ENCODE measurements around the gene DNTT. TPM values are rescaled to one million over a fixed set of nuclear protein-coding genes. Genes with fewer than 3 reads are reported as not detected.

DNTT gene
- total RNA-seq, 1 donor from 2014 or later, result not detected

DNA sequence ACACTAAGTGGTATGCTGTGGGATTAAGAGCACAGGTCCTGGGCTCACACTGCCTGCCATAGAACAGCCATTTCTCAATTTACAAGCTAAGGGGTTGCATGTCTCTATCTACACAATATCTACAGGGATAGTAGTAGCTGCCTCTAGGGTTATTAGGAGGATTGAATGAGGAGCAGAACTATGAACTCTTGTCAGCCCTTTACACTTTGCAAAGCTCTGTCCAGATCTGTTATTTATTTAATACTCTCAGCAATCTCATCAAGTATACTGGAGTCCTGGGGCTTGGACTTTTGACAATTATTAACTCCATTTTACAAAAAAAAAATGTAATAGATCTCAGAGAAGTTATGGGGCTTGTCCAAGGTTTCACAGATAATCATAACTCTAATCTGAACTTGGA lies 47.8 kb downstream of the DNTT start:
- no peak for DNase-seq
- Histone ChIP-seq H3K27ac (replicated peaks) (no peak overlapping the region), H3K4me1 (no peaks in the 10 kb centered on the region), H3K9me3 (replicated peaks) (peaks cover 3% of the 10 kb centered on the region), H3K27me3 (ENCODE audit: low read depth) (peaks cover 18% of the 10 kb centered on the region), H3K4me3 (no peak overlapping the region), H3K36me3 (no peaks in the 10 kb centered on the region)
- TF ChIP-seq, protein P1, sequence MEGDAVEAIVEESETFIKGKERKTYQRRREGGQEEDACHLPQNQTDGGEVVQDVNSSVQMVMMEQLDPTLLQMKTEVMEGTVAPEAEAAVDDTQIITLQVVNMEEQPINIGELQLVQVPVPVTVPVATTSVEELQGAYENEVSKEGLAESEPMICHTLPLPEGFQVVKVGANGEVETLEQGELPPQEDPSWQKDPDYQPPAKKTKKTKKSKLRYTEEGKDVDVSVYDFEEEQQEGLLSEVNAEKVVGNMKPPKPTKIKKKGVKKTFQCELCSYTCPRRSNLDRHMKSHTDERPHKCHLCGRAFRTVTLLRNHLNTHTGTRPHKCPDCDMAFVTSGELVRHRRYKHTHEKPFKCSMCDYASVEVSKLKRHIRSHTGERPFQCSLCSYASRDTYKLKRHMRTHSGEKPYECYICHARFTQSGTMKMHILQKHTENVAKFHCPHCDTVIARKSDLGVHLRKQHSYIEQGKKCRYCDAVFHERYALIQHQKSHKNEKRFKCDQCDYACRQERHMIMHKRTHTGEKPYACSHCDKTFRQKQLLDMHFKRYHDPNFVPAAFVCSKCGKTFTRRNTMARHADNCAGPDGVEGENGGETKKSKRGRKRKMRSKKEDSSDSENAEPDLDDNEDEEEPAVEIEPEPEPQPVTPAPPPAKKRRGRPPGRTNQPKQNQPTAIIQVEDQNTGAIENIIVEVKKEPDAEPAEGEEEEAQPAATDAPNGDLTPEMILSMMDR (IDR thresholded peaks at IDR 0.05; ENCODE audit: borderline replicate concordance), result no peak
- intact Hi-C loops (cut with micrococcal nuclease), result no loop called here

DNA sequence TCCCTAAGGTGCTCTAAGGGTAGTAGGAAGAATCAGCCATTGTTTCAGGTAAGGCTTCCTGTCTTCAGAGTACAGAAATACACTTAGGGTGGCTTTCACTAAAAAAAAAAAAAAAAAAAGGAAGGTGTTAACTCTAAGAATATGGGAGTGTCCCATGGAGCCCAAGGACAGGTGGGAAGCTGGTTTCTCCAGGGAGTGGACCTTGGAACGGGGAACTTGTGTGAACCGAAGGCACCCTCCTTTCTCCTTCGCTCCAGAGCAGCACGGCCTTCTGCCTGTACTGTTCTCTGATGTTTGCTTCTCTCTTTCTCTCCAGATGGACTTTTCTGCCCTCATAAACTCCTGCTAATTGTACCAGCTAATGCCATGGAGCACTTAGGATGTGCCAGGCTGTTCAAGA lies 48.3 kb downstream of the DNTT start:
- Histone ChIP-seq H3K9me3 (replicated peaks) (no peaks in the 10 kb centered on the region), H3K27me3 (ENCODE audit: low read depth) (peaks cover 18% of the 10 kb centered on the region), H3K27ac (replicated peaks) (no peak overlapping the region), H3K4me3 (no peak overlapping the region), H3K36me3 (no peaks in the 10 kb centered on the region), H3K4me1 (no peaks in the 10 kb centered on the region)
- TF ChIP-seq, protein P1 (IDR thresholded peaks at IDR 0.05; ENCODE audit: borderline replicate concordance), result no peak
- DNase-seq, result no peak
- intact Hi-C loops (cut with micrococcal nuclease), result no loop called here

DNA sequence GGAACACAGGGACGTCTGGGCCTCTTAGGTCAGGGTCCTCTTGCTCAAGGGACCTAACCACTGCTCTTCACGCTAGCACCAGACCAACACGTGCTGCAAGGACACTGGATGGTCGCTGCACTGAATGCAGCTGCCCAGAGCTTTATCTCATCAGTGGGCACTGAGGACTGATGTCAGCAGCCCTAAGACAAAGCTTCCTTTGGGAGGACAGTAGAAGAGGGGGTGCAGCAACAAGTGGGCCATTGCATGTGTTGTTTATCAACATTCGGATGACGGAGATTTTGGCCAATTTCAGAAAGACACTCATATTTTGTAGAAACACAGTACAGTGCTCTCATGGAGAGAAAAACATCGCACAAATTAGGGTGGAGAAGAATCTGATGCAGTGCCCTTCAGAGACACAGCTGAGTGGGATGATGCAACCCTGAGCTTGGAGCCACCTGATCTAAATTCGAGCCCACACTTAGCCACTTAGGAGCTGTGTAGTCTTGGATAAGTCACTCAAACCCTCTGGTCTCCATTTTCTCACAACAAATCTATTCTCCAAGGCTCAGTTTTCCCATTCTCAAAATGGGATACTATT lies 52.9 kb downstream of the DNTT start:
- Histone ChIP-seq H3K9me3 (replicated peaks) (no peaks in the 10 kb centered on the region), H3K36me3 (no peaks in the 10 kb centered on the region), H3K27me3 (ENCODE audit: low read depth) (peaks cover 18% of the 10 kb centered on the region), H3K4me1 (no peaks in the 10 kb centered on the region), H3K4me3 (no peak overlapping the region), H3K27ac (replicated peaks) (no peak overlapping the region)
- no peak for DNase-seq
- intact Hi-C loops (cut with micrococcal nuclease), result no loop called here
- TF ChIP-seq, protein P1 (IDR thresholded peaks at IDR 0.05; ENCODE audit: borderline replicate concordance), result no peak

- Histone ChIP-seq H3K36me3 (no peaks in the 10 kb centered on the region), H3K4me3 (no peak within 1 kb of the TSS), H3K27me3 (ENCODE audit: low read depth) (peaks cover 18% of the 10 kb centered on the region), H3K9me3 (replicated peaks) (no peaks in the 10 kb centered on the region), H3K4me1 (no peaks in the 10 kb centered on the region), H3K27ac (replicated peaks) (no peak within 1 kb of the TSS)
- TF ChIP-seq, protein P1 (IDR thresholded peaks at IDR 0.05; ENCODE audit: borderline replicate concordance), result no peak
- intact Hi-C loops (cut with micrococcal nuclease), result no loop called here
- no peak for DNase-seq
Measured at GRCh38 chr10:96358851-96359540, 54.8 kb downstream of the DNTT start, which contains the start of gene OPALIN. TSS of gene OPALIN (minus strand) at chr10:96359002. CDS start at chr10:96358896, 106 bp downstream.

- Histone ChIP-seq H3K4me1 (no peaks in the 10 kb centered on the region), H3K36me3 (no peaks in the 10 kb centered on the region), H3K27me3 (ENCODE audit: low read depth) (peaks cover 15% of the 10 kb centered on the region), H3K27ac (replicated peaks) (no peak overlapping the region), H3K4me3 (no peak overlapping the region), H3K9me3 (replicated peaks) (no peaks in the 10 kb centered on the region)
- no peak for DNase-seq
- intact Hi-C loops (cut with micrococcal nuclease), result no loop called here
- TF ChIP-seq, protein P1 (IDR thresholded peaks at IDR 0.05; ENCODE audit: borderline replicate concordance), result no peak
Measured at GRCh38 chr10:96359616-96360015, 55.4 kb downstream of the DNTT start.

Data from left ventricle myocardium inferior (tissue), 1 donor.